SK-N-SH (cell line): ENCODE data around the gene PRMT2. TPM values are rescaled to one million over a fixed set of nuclear protein-coding genes. Genes with fewer than 3 reads are reported as not detected.

Experiments used
- CTCF ChIA-PET: fragments of 300-600, 350-600 bp; formaldehyde crosslinking; extraction: SDS; loops from one replicate; lab custom pipeline; 2021; lab: Yijun Ruan, JAX
- POLR2A ChIA-PET: fragments of 350-600 bp; sonication (Branson Sonifier 250); formaldehyde crosslinking; extraction: SDS; loops from one replicate; lab custom pipeline; 2020; ENCODE audit warnings: antibody characterized with exemption, inconsistent platforms; lab: Yijun Ruan, JAX
- DNase-seq: peaks from one replicate; pipeline ENCODE4 v3.0.0; 2012
- H2AFZ ChIP-seq: fragments of 200-600 bp; sonication (generic); 2 replicates; pipeline ENCODE4 v1.8.1; 2016; ENCODE audit warnings: antibody characterized with exemption, mild to moderate bottlenecking, low read depth
- H3F3A ChIP-seq: fragments of 200-600 bp; sonication (generic); replicated peaks from 2 replicates; pipeline ENCODE3; 2016; ENCODE audit warnings: antibody characterized with exemption, mild to moderate bottlenecking; ENCODE audit not compliant: insufficient read depth
- H3K27ac ChIP-seq, 2 experiments: fragments of 200-500 bp in 1 of 2; fragments of 200-600 bp in 1 of 2; sonication (Bioruptor generic) in 1 of 2; sonication (generic), shearing (Covaris generic) in 1 of 2; 2 replicates each; pipeline versions ENCODE4 v1.5.1 to v1.6.1; 2014 to 2016; ENCODE audit warnings: low read depth in 2 of 2, inconsistent platforms in 1 of 2, low read length in 1 of 2, mild to moderate bottlenecking in 1 of 2, mixed read lengths in 1 of 2
- H3K27me3 ChIP-seq: fragments of 200-600 bp; sonication (generic), shearing (Covaris generic); 2 replicates; pipeline ENCODE4 v1.6.1; 2016; ENCODE audit warnings: mixed run types; ENCODE audit not compliant: insufficient read depth
- H3K36me3 ChIP-seq, 2 experiments: fragments of 200-500 bp in 1 of 2; fragments of 200-600 bp in 1 of 2; sonication (Bioruptor generic) in 1 of 2; sonication (generic) in 1 of 2; replicated peaks in 1 of 2; 2 replicates each; pipeline versions ENCODE3 to v1.5.1; 2014 to 2016; ENCODE audit warnings: low read length in 1 of 2, mild to moderate bottlenecking in 1 of 2; ENCODE audit not compliant: insufficient read depth in 2 of 2, control insufficient read depth in 1 of 2
- H3K4me1 ChIP-seq, 2 experiments: fragments of 200-500 bp in 1 of 2; fragments of 200-600 bp in 1 of 2; sonication (Bioruptor generic) in 1 of 2; sonication (generic), shearing (Covaris generic) in 1 of 2; 2 replicates each; pipeline versions ENCODE4 v1.5.1 to v1.6.1; 2014 to 2016; ENCODE audit warnings: low read depth in 1 of 2, low read length in 1 of 2, mixed run types in 1 of 2; ENCODE audit not compliant: insufficient read depth in 2 of 2, control insufficient read depth in 1 of 2
- H3K4me2 ChIP-seq: fragments of 200-600 bp; sonication (generic), shearing (Covaris generic); 2 replicates; pipeline ENCODE4 v1.6.1; 2017; ENCODE audit warnings: mixed run types
- H3K4me3 ChIP-seq, 2 experiments: fragments of 200-500 bp in 1 of 2; fragments of 200-600 bp in 1 of 2; sonication (Bioruptor generic) in 1 of 2; sonication (generic), shearing (Covaris generic) in 1 of 2; 2 replicates each; pipeline versions ENCODE4 v1.5.1 to v1.8.1; 2014 to 2016; ENCODE audit warnings: low read depth in 2 of 2, inconsistent platforms in 1 of 2, low read length in 1 of 2, mild to moderate bottlenecking in 1 of 2, mixed read lengths in 1 of 2, moderate library complexity in 1 of 2
- H3K79me2 ChIP-seq: fragments of 200-600 bp; sonication (generic); 2 replicates; pipeline ENCODE4 v1.8.1; 2017; ENCODE audit warnings: mild to moderate bottlenecking; ENCODE audit not compliant: insufficient read depth
- H3K9ac ChIP-seq: fragments of 200-600 bp; sonication (generic); 2 replicates; pipeline ENCODE4 v1.6.1; 2017; ENCODE audit warnings: mixed run types
- H3K9me2 ChIP-seq: fragments of 200-600 bp; sonication (generic); 2 replicates; pipeline ENCODE4 v1.6.1; 2017; ENCODE audit warnings: mixed run types
- H3K9me3 ChIP-seq: fragments of 200-600 bp; sonication (generic); 2 replicates; pipeline ENCODE4 v1.6.1; 2017; ENCODE audit warnings: mixed run types, mild to moderate bottlenecking, moderate library complexity
- H4K20me1 ChIP-seq: fragments of 200-600 bp; sonication (generic); 2 replicates; pipeline ENCODE4 v1.6.1; 2017; ENCODE audit warnings: mild to moderate bottlenecking, mixed run types; ENCODE audit not compliant: insufficient read depth
- ELF1 ChIP-seq: IDR thresholded peaks from 2 replicates; pipeline ENCODE4 v1.4.0; 2012
- EP300 ChIP-seq, 2 experiments: IDR thresholded peaks; 2 replicates each; pipeline versions ENCODE4 v1.4.0 to v1.6.1; 2012; ENCODE audit warnings: borderline replicate concordance in 1 of 2, low read depth in 1 of 2, low read length in 1 of 2
- EZH2phosphoT487 ChIP-seq: fragments of 200-600 bp; sonication (generic); IDR thresholded peaks from 2 replicates; pipeline ENCODE4 v1.6.1; 2017; ENCODE audit warnings: low read depth, mixed run types, mild to moderate bottlenecking, antibody characterized with exemption, moderate library complexity, borderline replicate concordance
- FOXJ3 ChIP-seq: sonication (generic); formaldehyde crosslinking; IDR thresholded peaks from 2 replicates; pipeline ENCODE4 v1.5.1; 2020; ENCODE audit warnings: mild to moderate bottlenecking, missing genetic modification reagents
- FOXM1 ChIP-seq: IDR thresholded peaks from 2 replicates; pipeline ENCODE4 v1.4.0; 2012; ENCODE audit warnings: low read depth, mild to moderate bottlenecking
- GABPA ChIP-seq: IDR thresholded peaks from 2 replicates; pipeline ENCODE4 v1.4.0; 2012; ENCODE audit warnings: low read depth, mild to moderate bottlenecking
- GATA2 ChIP-seq: sonication (generic); formaldehyde crosslinking; IDR thresholded peaks from 2 replicates; pipeline ENCODE4 v1.5.0; 2020; ENCODE audit warnings: mild to moderate bottlenecking, missing genetic modification reagents
- JUND ChIP-seq: IDR thresholded peaks from 2 replicates; pipeline ENCODE4 v1.4.0; 2012
- PBX3 ChIP-seq: IDR thresholded peaks from 2 replicates; pipeline ENCODE4; 2012
- RAD21 ChIP-seq: IDR thresholded peaks from 2 replicates; pipeline ENCODE4 v1.6.1; 2012; ENCODE audit warnings: mild to moderate bottlenecking, low read length
- RCOR1 ChIP-seq: fragments of 150-350 bp; IDR thresholded peaks from 2 replicates; pipeline ENCODE4 v1.6.1; 2017; ENCODE audit warnings: antibody characterized with exemption, low read length
- RFX5 ChIP-seq: IDR thresholded peaks from 2 replicates; pipeline ENCODE4 v1.6.1; 2012; ENCODE audit warnings: mild to moderate bottlenecking, improper control_type of control experiment, low read length
- RXRA ChIP-seq: IDR thresholded peaks from 2 replicates; pipeline ENCODE4 v1.4.0; 2012; ENCODE audit warnings: low read depth, mild to moderate bottlenecking, borderline replicate concordance
- SIN3A ChIP-seq: IDR thresholded peaks from 2 replicates; pipeline ENCODE4 v1.6.1; 2012; ENCODE audit warnings: low read depth, mild to moderate bottlenecking, low read length, moderate library complexity, borderline replicate concordance
- SMC3 ChIP-seq: IDR thresholded peaks from 2 replicates; pipeline ENCODE4 v1.6.1; 2012; ENCODE audit warnings: low read depth, low read length, improper control_type of control experiment
- TAF1 ChIP-seq: IDR thresholded peaks from 2 replicates; pipeline ENCODE4 v1.6.1; 2012; ENCODE audit warnings: low read depth, mild to moderate bottlenecking, low read length, moderate library complexity, borderline replicate concordance
- TCF12 ChIP-seq: IDR thresholded peaks from 2 replicates; pipeline ENCODE4 v1.4.0; 2012
- USF2 ChIP-seq: fragments of 150-350 bp; IDR thresholded peaks from 2 replicates; pipeline ENCODE4 v1.6.1; 2017; ENCODE audit warnings: antibody characterized with exemption, low read length, low read depth, borderline replicate concordance
- YY1 ChIP-seq: IDR thresholded peaks from 2 replicates; pipeline ENCODE4 v1.4.0; 2012; ENCODE audit warnings: low read depth, mild to moderate bottlenecking
- WGBS: methylation state at CpG from one replicate; pipeline ENCODE4 v1.1.6; 2017; ENCODE audit warnings: low lambda C conversion rate; 5-methylcytosine and 5-hydroxymethylcytosine counted together
- polyA plus RNA-seq, 3 experiments: library from polyadenylated mRNA; depleted of rRNA; stranded (reverse); fragments of >200 nt; gene quantifications; 2 replicates each; pipeline ENCODE4 v1.2.3, GENCODE V29; 2012
- TF ChIP-seq, protein P1 (sequence below): IDR thresholded peaks from 2 replicates; pipeline ENCODE4 v1.4.0; 2012; ENCODE audit warnings: low read depth, borderline replicate concordance
- TF ChIP-seq, protein P2 (sequence below): fragments of 200-600 bp; sonication (generic); IDR thresholded peaks from 2 replicates; pipeline ENCODE4 v1.6.1; 2017; ENCODE audit warnings: antibody characterized with exemption, mild to moderate bottlenecking, moderate library complexity

PRMT2 gene
- polyA plus RNA-seq, 1 of the 3 experiments (the other 2 are of a cell fraction): 278 TPM

GRCh38 chr21:46651121-46651520, 15.6 kb downstream of the PRMT2 start:
- peaks cover 0 to 17% of the 10 kb centered on the region in 2 experiments; a peak in 1 of 4 replicates for H3K4me1 ChIP-seq
- WGBS: 88% methylated on average over 3 of the region's 7 CpGs
- POLR2A ChIA-PET: no interaction called here

GRCh38 chr21:46655230-46655629, 19.8 kb downstream of the PRMT2 start:
- H3K4me2 ChIP-seq: no peak overlapping the region
- peaks cover 10% of the 10 kb centered on the region; the same call in 1 of the 2 replicates for H3K79me2 ChIP-seq
- no peak overlapping the region for H3K27ac ChIP-seq
- POLR2A ChIA-PET: no interaction called here
- CTCF ChIA-PET: interaction anchor here (1.3 kb wide), 1 partner anchor 12 kb away, joined by 4 read pairs; no protein-coding TSS in a partner anchor
- no peak for DNase-seq
- peaks cover 16% of the 10 kb centered on the region for H3K9me3 ChIP-seq
- no peak for TF ChIP-seq YY1
- no peak for TF ChIP-seq SMC3
- TF ChIP-seq RCOR1: no peak
- TF ChIP-seq EP300 (IDR thresholded peaks at IDR 0.05; ENCODE audit: borderline replicate concordance in 1 of 2, low read depth in 1 of 2, low read length in 1 of 2): no peak
- TF ChIP-seq, protein P1, sequence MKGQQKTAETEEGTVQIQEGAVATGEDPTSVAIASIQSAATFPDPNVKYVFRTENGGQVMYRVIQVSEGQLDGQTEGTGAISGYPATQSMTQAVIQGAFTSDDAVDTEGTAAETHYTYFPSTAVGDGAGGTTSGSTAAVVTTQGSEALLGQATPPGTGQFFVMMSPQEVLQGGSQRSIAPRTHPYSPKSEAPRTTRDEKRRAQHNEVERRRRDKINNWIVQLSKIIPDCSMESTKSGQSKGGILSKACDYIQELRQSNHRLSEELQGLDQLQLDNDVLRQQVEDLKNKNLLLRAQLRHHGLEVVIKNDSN: no peak
- TF ChIP-seq, protein P2, sequence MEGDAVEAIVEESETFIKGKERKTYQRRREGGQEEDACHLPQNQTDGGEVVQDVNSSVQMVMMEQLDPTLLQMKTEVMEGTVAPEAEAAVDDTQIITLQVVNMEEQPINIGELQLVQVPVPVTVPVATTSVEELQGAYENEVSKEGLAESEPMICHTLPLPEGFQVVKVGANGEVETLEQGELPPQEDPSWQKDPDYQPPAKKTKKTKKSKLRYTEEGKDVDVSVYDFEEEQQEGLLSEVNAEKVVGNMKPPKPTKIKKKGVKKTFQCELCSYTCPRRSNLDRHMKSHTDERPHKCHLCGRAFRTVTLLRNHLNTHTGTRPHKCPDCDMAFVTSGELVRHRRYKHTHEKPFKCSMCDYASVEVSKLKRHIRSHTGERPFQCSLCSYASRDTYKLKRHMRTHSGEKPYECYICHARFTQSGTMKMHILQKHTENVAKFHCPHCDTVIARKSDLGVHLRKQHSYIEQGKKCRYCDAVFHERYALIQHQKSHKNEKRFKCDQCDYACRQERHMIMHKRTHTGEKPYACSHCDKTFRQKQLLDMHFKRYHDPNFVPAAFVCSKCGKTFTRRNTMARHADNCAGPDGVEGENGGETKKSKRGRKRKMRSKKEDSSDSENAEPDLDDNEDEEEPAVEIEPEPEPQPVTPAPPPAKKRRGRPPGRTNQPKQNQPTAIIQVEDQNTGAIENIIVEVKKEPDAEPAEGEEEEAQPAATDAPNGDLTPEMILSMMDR: no peak
- no peak for TF ChIP-seq SIN3A
- TF ChIP-seq TCF12: no peak
- no peak for TF ChIP-seq PBX3
- no peak for TF ChIP-seq RFX5
- TF ChIP-seq GATA2 (CRISPR knock-in tag): no peak
- TF ChIP-seq USF2: no peak
- no peak for TF ChIP-seq ELF1
- TF ChIP-seq FOXM1: no peak
- no peak for TF ChIP-seq RAD21
- TF ChIP-seq RXRA: no peak
- no peak for TF ChIP-seq EZH2phosphoT487
- TF ChIP-seq FOXJ3: no peak
- TF ChIP-seq TAF1: no peak
- H3K4me3 ChIP-seq: no peak overlapping the region
- peaks cover 3% of the 10 kb centered on the region for H3F3A ChIP-seq
- H3K9me2 ChIP-seq: no peaks in the 10 kb centered on the region
- no peak overlapping the region for H3K9ac ChIP-seq
- H3K36me3 ChIP-seq: peaks cover 67 to 72% of the 10 kb centered on the region in 2 experiments
- H4K20me1 ChIP-seq: no peaks in the 10 kb centered on the region
- no peaks in the 10 kb centered on the region for H3K27me3 ChIP-seq
- peaks cover 0 to 10% of the 10 kb centered on the region in 2 experiments; a peak in 1 of 4 replicates for H3K4me1 ChIP-seq
- no peak overlapping the region for H2AFZ ChIP-seq

More at GRCh38 chr21:46651121-46651520, 15.6 kb downstream of the PRMT2 start:
- peaks cover 48% of the 10 kb centered on the region for H3K79me2 ChIP-seq
- no peak overlapping the region for H2AFZ ChIP-seq
- H3K9ac ChIP-seq: no peak overlapping the region
- CTCF ChIA-PET: interaction anchor here (1.3 to 2.3 kb wide), 2 partner anchors 10 to 11 kb away, joined by 4 to 7 read pairs; no protein-coding TSS in a partner anchor
- peaks cover 16% of the 10 kb centered on the region for H3K9me3 ChIP-seq
- peaks cover 84 to 85% of the 10 kb centered on the region in 2 experiments for H3K36me3 ChIP-seq
- no peak for TF ChIP-seq GABPA
- no peak for TF ChIP-seq JUND
- peaks cover 4% of the 10 kb centered on the region; the same call in 1 of the 2 replicates for H4K20me1 ChIP-seq
- DNase-seq: peak; percentile 30
- H3F3A ChIP-seq: peaks cover 3% of the 10 kb centered on the region
- no peak overlapping the region for H3K4me2 ChIP-seq
- no peak overlapping the region for H3K4me3 ChIP-seq
- H3K9me2 ChIP-seq: no peaks in the 10 kb centered on the region
- H3K27ac ChIP-seq: no peak overlapping the region; a peak in 1 of 4 replicates
- no peaks in the 10 kb centered on the region for H3K27me3 ChIP-seq
